Stimulated activated CD4-positive, alpha-beta T cell treated with anti-CD3 and anti-CD28 coated beads, TNF-alpha, amount 100 ng/mL, for 1 hour (primary cell): ENCODE measurements around the gene UNC13A.

Source experiments
- DNase-seq, 3 donors: peaks; one replicate each; pipeline ENCODE4 v3.0.0-alpha.2; 2020; ENCODE audit warnings: low read depth in 3 of 3, low spot score in 1 of 3

The UNC13A gene

GRCh38 chr19:17669419-17669818 is 18.7 kb downstream of the UNC13A start:
- DNase-seq = no peak

- no peak for DNase-seq
These were observed 23.1 kb downstream of the UNC13A start for GRCh38 chr19:17665058-17665457.

- no peak for DNase-seq
These were observed 28.2 kb downstream of the UNC13A start for GRCh38 chr19:17659996-17660395.

GRCh38 chr19:17658666-17659065 is 29.5 kb downstream of the UNC13A start:
- no peak for DNase-seq

- DNase-seq = no peak
These were observed 29.9 kb downstream of the UNC13A start for GRCh38 chr19:17658240-17658639.

GRCh38 chr19:17656970-17657369 is 31.2 kb downstream of the UNC13A start:
- no peak for DNase-seq

- DNase-seq = no peak
These were observed 32.2 kb downstream of the UNC13A start for GRCh38 chr19:17655751-17656472.

GRCh38 chr19:17654993-17655392 is 33.2 kb downstream of the UNC13A start:
- DNase-seq = no peak

GRCh38 chr19:17652627-17653026 is 35.5 kb downstream of the UNC13A start:
- no peak for DNase-seq

- DNase-seq = no peak
These were observed 39.4 kb downstream of the UNC13A start for GRCh38 chr19:17648786-17649185.

GRCh38 chr19:17648097-17648660 is 40.0 kb downstream of the UNC13A start:
- DNase-seq = no peak

- no peak for DNase-seq
These were observed 40.8 kb downstream of the UNC13A start for GRCh38 chr19:17647071-17648020.

- DNase-seq = no peak
These were observed 41.7 kb downstream of the UNC13A start for GRCh38 chr19:17646441-17646840.

- no peak for DNase-seq
These were observed 42.7 kb downstream of the UNC13A start for GRCh38 chr19:17645339-17645963.

- no peak for DNase-seq
These were observed 45.5 kb downstream of the UNC13A start for GRCh38 chr19:17642656-17643055.

GRCh38 chr19:17641846-17642245 is 46.3 kb downstream of the UNC13A start:
- DNase-seq = no peak

- DNase-seq = no peak
These were observed 47.0 kb downstream of the UNC13A start for GRCh38 chr19:17641181-17641580.

- DNase-seq = no peak
These were observed 54.5 kb downstream of the UNC13A start for GRCh38 chr19:17633700-17634099.

- no peak for DNase-seq
These were observed 55.6 kb downstream of the UNC13A start for GRCh38 chr19:17632577-17632976.

- DNase-seq = no peak
These were observed 58.4 kb downstream of the UNC13A start for GRCh38 chr19:17629760-17630159.

GRCh38 chr19:17627921-17628320 is 60.2 kb downstream of the UNC13A start:
- DNase-seq = no peak
